ENCODE measurements around the gene BRAP. TPM values are rescaled to one million over a fixed set of nuclear protein-coding genes. Genes with fewer than 3 reads are reported as not detected.
A peak's percentile ranks its signal among the peaks of the same experiment; 100 is the strongest.
"Not testable (repeated sequence)": the region's sequence is repeated elsewhere in the genome, so short reads cannot be mapped to it uniquely, and the experiment has no call there.

BRAP gene
- polyA plus RNA-seq, 1 experiment = 24.4 TPM

GRCh38 chr12:111602348-111602747 lies 83.4 kb downstream of the BRAP start:
- DNase-seq (ENCODE audit: low read depth, low spot score) = no peak
- CTCF ChIA-PET = no interaction called here
- POLR2A ChIA-PET = no interaction called here
- Histone ChIP-seq H3K27ac (ENCODE audit: low read depth, low read length) (no peak overlapping the region), H3K27me3 (ENCODE audit: control insufficient read depth, insufficient read depth, low read length) (no peaks in the 10 kb centered on the region), H3K4me3 (ENCODE audit: low read depth, low read length) (no peak overlapping the region), H3K9me3 (ENCODE audit: control insufficient read depth, insufficient read depth, low read length) (peaks cover 7% of the 10 kb centered on the region; the same call in 1 of the 2 replicates)
- no peak for TF ChIP-seq CTCF (IDR thresholded peaks at IDR 0.05; ENCODE audit: low read depth, low read length)

- H3K27ac ChIP-seq (ENCODE audit: low read depth, low read length); DNase-seq (ENCODE audit: low read depth, low spot score); H3K9me3 ChIP-seq (ENCODE audit: control insufficient read depth, insufficient read depth, low read length); H3K27me3 ChIP-seq (ENCODE audit: control insufficient read depth, insufficient read depth, low read length); H3K4me3 ChIP-seq (ENCODE audit: low read depth, low read length): not testable (repeated sequence)
- CTCF ChIA-PET = interaction anchor here (0.6 kb wide), 1 partner anchor 50 kb away, joined by 3 read pairs; no protein-coding TSS in a partner anchor
- POLR2A ChIA-PET = interaction anchor here (0.7 kb wide), 1 partner anchor 63 kb away, joined by 3 read pairs; no protein-coding TSS in a partner anchor
Measured at GRCh38 chr12:111600986-111601385, 84.8 kb downstream of the BRAP start.

GRCh38 chr12:111600205-111600642 lies 85.5 kb downstream of the BRAP start:
- H3K27me3 ChIP-seq (ENCODE audit: control insufficient read depth, insufficient read depth, low read length) = no peaks in the 10 kb centered on the region

GRCh38 chr12:111599453-111600204 lies 86.1 kb downstream of the BRAP start:
- peak overlapping the region; percentile 98 for H3K27ac ChIP-seq (ENCODE audit: low read depth, low read length)
- TF ChIP-seq CTCF (IDR thresholded peaks at IDR 0.05; ENCODE audit: low read depth, low read length) = no peak
- POLR2A ChIA-PET = no interaction called here
- H3K27me3 ChIP-seq (ENCODE audit: control insufficient read depth, insufficient read depth, low read length) = no peaks in the 10 kb centered on the region
- peak; percentile 91 for DNase-seq (ENCODE audit: low read depth, low spot score)
- peak overlapping the region; percentile 87 for H3K4me3 ChIP-seq (ENCODE audit: low read depth, low read length)
- CTCF ChIA-PET = no interaction called here
- H3K9me3 ChIP-seq (ENCODE audit: control insufficient read depth, insufficient read depth, low read length) = peaks cover 7% of the 10 kb centered on the region; the same call in 1 of the 2 replicates

More at GRCh38 chr12:111600205-111600642, 85.5 kb downstream of the BRAP start:
- CTCF ChIA-PET = no interaction called here
- peaks cover 7% of the 10 kb centered on the region; the same call in 1 of the 2 replicates for H3K9me3 ChIP-seq (ENCODE audit: control insufficient read depth, insufficient read depth, low read length)
- H3K4me3 ChIP-seq (ENCODE audit: low read depth, low read length) = peak overlapping the region; percentile 87
- TF ChIP-seq CTCF (IDR thresholded peaks at IDR 0.05; ENCODE audit: low read depth, low read length) = no peak
- H3K27ac ChIP-seq (ENCODE audit: low read depth, low read length) = peak overlapping the region; percentile 98
- no peak for DNase-seq (ENCODE audit: low read depth, low spot score)
- POLR2A ChIA-PET = interaction anchor here (0.7 kb wide), 1 partner anchor 63 kb away, joined by 3 read pairs; no protein-coding TSS in a partner anchor

GRCh38 chr12:111598637-111599452 lies 86.9 kb downstream of the BRAP start, which contains the start of gene ATXN2:
Gene ATXN2, minus strand, starts transcription at chr12:111599315. Its CDS starts 281 bp downstream, at chr12:111599034.
- TF ChIP-seq CTCF (IDR thresholded peaks at IDR 0.05; ENCODE audit: low read depth, low read length) = no peak
- no peak for DNase-seq (ENCODE audit: low read depth, low spot score)
- ChIA-PET POLR2A (no interaction called here), CTCF (no interaction called here)
- peak within 1 kb of the TSS; percentile 98 for H3K27ac ChIP-seq (ENCODE audit: low read depth, low read length)
- H3K27me3 ChIP-seq (ENCODE audit: control insufficient read depth, insufficient read depth, low read length) = no peaks in the 10 kb centered on the region
- H3K4me3 ChIP-seq (ENCODE audit: low read depth, low read length) = peak within 1 kb of the TSS; percentile 87
- peaks cover 7% of the 10 kb centered on the region; the same call in 1 of the 2 replicates for H3K9me3 ChIP-seq (ENCODE audit: control insufficient read depth, insufficient read depth, low read length)

Measured in AG04450 (cell line).